GM18517 (cell line): ENCODE measurements around the gene RCN1.
"Not testable (repeated sequence)": the region's sequence is repeated elsewhere in the genome, so short reads cannot be mapped to it uniquely, and the experiment has no call there.

ENCODE experiments used
- ATAC-seq: cut with Tn5 transposase; IDR thresholded peaks from one replicate; pipeline ENCODE4 v1.9.1; 2021; ENCODE audit warnings: mild to moderate bottlenecking, moderate library complexity; ENCODE audit not compliant: unreplicated experiment

The RCN1 gene

GRCh38 chr11:32109592-32109991 is 18.7 kb downstream of the RCN1 start:
- ATAC-seq: no peak

GRCh38 chr11:32110795-32111194 is 19.9 kb downstream of the RCN1 start:
- ATAC-seq: no peak

GRCh38 chr11:32113200-32113919 is 22.5 kb downstream of the RCN1 start:
- no peak for ATAC-seq

- ATAC-seq: no peak
Measured at GRCh38 chr11:32113920-32114203, 23.0 kb downstream of the RCN1 start.

GRCh38 chr11:32115446-32115845 is 24.6 kb downstream of the RCN1 start:
- ATAC-seq: no peak

- no peak for ATAC-seq
Measured at GRCh38 chr11:32116668-32117067, 25.8 kb downstream of the RCN1 start.

GRCh38 chr11:32118025-32118974 is 27.4 kb downstream of the RCN1 start:
- ATAC-seq: no peak

- ATAC-seq: not testable (repeated sequence)
Measured at GRCh38 chr11:32119139-32119538, 28.3 kb downstream of the RCN1 start.

GRCh38 chr11:32121012-32121411 is 30.1 kb downstream of the RCN1 start:
- peak; percentile 56 for ATAC-seq

GRCh38 chr11:32122200-32122599 is 31.3 kb downstream of the RCN1 start:
- ATAC-seq: no peak

- no peak for ATAC-seq
Measured at GRCh38 chr11:32131321-32131720, 40.4 kb downstream of the RCN1 start.

GRCh38 chr11:32136657-32137056 is 45.8 kb downstream of the RCN1 start:
- no peak for ATAC-seq

GRCh38 chr11:32137263-32137662 is 46.4 kb downstream of the RCN1 start:
- ATAC-seq: no peak

- no peak for ATAC-seq
Measured at GRCh38 chr11:32137869-32138268, 47.0 kb downstream of the RCN1 start.

GRCh38 chr11:32138902-32139301 is 48.0 kb downstream of the RCN1 start:
- ATAC-seq: no peak

GRCh38 chr11:32139896-32140520 is 49.1 kb downstream of the RCN1 start:
- ATAC-seq: no peak

- ATAC-seq: no peak
Measured at GRCh38 chr11:32141745-32142546, 51.1 kb downstream of the RCN1 start.

- ATAC-seq: no peak
Measured at GRCh38 chr11:32143378-32143777, 52.5 kb downstream of the RCN1 start.

- ATAC-seq: no peak
Measured at GRCh38 chr11:32145282-32145681, 54.4 kb downstream of the RCN1 start.

GRCh38 chr11:32148895-32149294 is 58.0 kb downstream of the RCN1 start:
- ATAC-seq: no peak

GRCh38 chr11:32149748-32150147 is 58.9 kb downstream of the RCN1 start:
- ATAC-seq: no peak
